Activated CD4-positive, alpha-beta memory T cell treated with anti-CD3 and anti-CD28 coated beads, Interleukin-2, amount 10 ng/mL, durations not matched to agents 7 days and 5 days (primary cell): ENCODE results near the gene RMRP. TPM values are rescaled to one million over a fixed set of nuclear protein-coding genes. Genes with fewer than 3 reads are reported as not detected.
"Not testable (repeated sequence)": the region's sequence is repeated elsewhere in the genome, so short reads cannot be mapped to it uniquely, and the experiment has no call there.

Experiments used
- CTCF ChIA-PET: fragments of 350-600 bp; sonication (Branson Sonifier 250); formaldehyde crosslinking; loops from one replicate; lab custom pipeline; 2021; ENCODE audit warnings: antibody characterized with exemption, inconsistent platforms; lab: Charles Lee
- POLR2A ChIA-PET: fragments of 350-600 bp; sonication (Branson Sonifier 250); formaldehyde crosslinking; loops from one replicate; lab custom pipeline; 2021; ENCODE audit warnings: antibody characterized with exemption; lab: Charles Lee
- DNase-seq: peaks from one replicate; pipeline ENCODE4 v3.0.0-alpha.2; 2020
- H3K27ac Mint-ChIP-seq: one replicate; pipeline ENCODE4 v1.8.0; 2021; ENCODE audit warnings: mild to moderate bottlenecking, mixed read lengths
- H3K27me3 Mint-ChIP-seq: one replicate; pipeline ENCODE4 v1.8.0; 2021; ENCODE audit warnings: mixed read lengths
- H3K36me3 Mint-ChIP-seq: one replicate; pipeline ENCODE4 v1.8.0; 2021; ENCODE audit warnings: low read depth, mixed read lengths
- H3K4me1 Mint-ChIP-seq: one replicate; pipeline ENCODE4 v1.8.0; 2021; ENCODE audit warnings: mixed read lengths
- H3K4me3 Mint-ChIP-seq: one replicate; pipeline ENCODE4 v1.8.0; 2021; ENCODE audit warnings: mild to moderate bottlenecking, mixed read lengths
- H3K9me3 Mint-ChIP-seq: one replicate; pipeline ENCODE4 v1.8.0; 2021; ENCODE audit warnings: mixed read lengths
- total RNA-seq, 2 experiments: library from RNA; stranded (reverse); gene quantifications; one replicate each; pipeline ENCODE4 v1.2.3, GENCODE V29; 2021

The RMRP gene
- total RNA-seq, 2 experiments from 2014 or later = 9,885 to 10,678 TPM

DNA sequence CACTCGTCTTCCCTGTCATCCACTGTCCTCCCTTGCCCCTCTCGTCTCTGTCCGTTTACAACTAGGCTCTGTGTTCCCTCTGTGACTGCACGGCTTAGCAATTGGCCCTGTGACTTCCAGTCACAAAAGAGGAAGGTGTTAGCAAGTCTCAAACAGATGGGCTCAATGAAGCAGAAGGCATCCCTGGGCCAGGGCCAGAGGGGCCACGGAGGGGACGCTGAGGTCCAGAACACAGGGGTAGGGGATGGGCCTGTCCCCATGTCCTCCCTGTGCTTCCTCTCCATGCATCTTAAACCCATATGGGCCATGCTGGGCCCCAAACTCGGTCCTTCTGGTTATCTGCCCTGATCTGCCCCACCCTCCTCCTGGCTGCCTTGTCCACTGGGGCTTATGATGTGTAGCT, 39.5 kb downstream of the RMRP start, which contains the start of gene CD72:
CD72 (minus strand) TSS at position 89 of the 403 bp plus-strand sequence. CDS start 110 bp downstream, outside the sequence.
- ChIA-PET CTCF (interaction anchor here (1.1 to 6.1 kb wide), 5 partner anchors 8 to 78 kb away, joined by 3 to 40 read pairs (median 19); partner anchors contain the start of genes CCDC107, RMRP and TESK1), POLR2A (interaction anchor here (1.0 to 6.4 kb wide), 3 partner anchors 13 to 43 kb away, joined by 3 to 100 read pairs (median 83); partner anchors contain the start of genes ARHGEF39, CCDC107, RMRP and SIT1)
- no peaks in the 10 kb centered on the region for H3K9me3 Mint-ChIP-seq
- H3K4me3 Mint-ChIP-seq = peak within 1 kb of the TSS; percentile 73
- no peak for DNase-seq
- peaks cover 3% of the 10 kb centered on the region for H3K27me3 Mint-ChIP-seq
- peaks cover 43% of the 10 kb centered on the region for H3K4me1 Mint-ChIP-seq
- peak within 1 kb of the TSS; percentile 70 for H3K27ac Mint-ChIP-seq
- peaks cover 2% of the 10 kb centered on the region for H3K36me3 Mint-ChIP-seq

DNA sequence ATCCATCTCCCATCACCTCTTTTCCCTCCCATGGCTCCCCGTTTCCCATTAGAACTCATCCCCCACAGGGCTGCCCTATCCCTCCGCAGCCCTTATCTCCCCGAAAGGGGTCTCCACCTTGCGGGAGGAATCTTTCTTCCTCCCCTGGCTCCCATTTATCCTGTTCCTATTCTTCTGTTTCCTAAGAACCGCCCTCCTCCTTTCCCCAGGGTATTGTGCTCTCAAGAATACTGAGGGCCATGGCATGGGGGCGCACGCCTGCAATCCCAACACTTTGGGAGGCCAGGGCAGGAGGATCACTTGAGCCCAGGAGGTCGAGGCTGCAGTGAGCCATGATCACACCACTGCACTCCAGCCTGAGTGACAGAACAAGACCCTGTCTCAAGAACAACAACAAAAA, 40.3 kb downstream of the RMRP start:
- POLR2A ChIA-PET = interaction anchor here (0.8 to 6.4 kb wide), 11 partner anchors 9 to 197 kb away, joined by 3 to 100 read pairs (median 6); partner anchors contain the start of genes ARHGEF39, CCDC107, CREB3 and HINT2

DNA sequence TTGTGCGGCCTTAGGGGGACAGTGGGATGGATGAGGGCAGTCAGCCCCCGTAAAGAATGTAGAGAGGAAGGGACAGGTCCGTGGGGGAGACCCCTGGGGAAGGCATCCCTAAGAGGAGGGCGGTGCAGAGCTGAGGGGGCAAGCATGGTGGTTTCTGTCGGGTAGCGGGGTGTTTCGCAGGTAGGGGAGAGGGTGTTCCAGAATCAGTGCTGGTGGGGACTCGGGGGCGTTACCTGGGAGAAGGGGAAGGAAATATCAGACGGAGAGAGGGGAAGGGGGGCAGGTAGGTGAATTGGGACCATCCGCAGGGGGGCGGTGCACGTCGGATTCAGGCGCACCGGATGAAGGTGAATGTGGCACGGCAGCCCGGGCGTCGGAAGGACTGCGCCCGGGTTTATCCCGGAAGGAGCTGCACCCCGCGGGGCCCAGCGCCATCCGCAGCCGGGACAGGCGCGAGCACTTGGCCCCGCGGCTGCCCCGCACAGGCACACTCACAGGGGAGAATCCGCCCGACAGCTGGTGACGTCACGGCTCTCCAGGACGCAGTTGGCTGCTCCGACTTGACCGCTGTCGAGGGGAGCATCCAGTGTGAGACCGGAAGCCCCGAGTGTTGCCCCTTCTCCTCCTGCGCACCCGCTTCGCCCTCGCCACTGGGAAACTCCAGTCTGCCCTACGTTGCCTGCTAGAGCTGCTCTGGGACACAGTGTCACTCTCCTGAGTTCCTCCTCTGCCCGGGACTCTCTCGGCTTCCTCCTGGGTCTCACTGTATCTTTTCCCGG, 40.9 kb downstream of the RMRP start:
- CTCF ChIA-PET = interaction anchor here (0.6 to 6.1 kb wide), 17 partner anchors 8 to 301 kb away, joined by 3 to 40 read pairs (median 5); partner anchors contain the start of genes ARHGEF39, CCDC107, CREB3 and RMRP
- H3K4me1 Mint-ChIP-seq = peaks cover 43% of the 10 kb centered on the region
- H3K36me3 Mint-ChIP-seq = peaks cover 2% of the 10 kb centered on the region
- peaks cover 3% of the 10 kb centered on the region for H3K27me3 Mint-ChIP-seq
- peak overlapping the region; percentile 42 for H3K27ac Mint-ChIP-seq
- POLR2A ChIA-PET = interaction anchor here (0.8 to 6.4 kb wide), 11 partner anchors 9 to 197 kb away, joined by 3 to 100 read pairs (median 6); partner anchors contain the start of genes ARHGEF39, CCDC107, CREB3 and HINT2
- H3K4me3 Mint-ChIP-seq = peak overlapping the region; percentile 73
- no peaks in the 10 kb centered on the region for H3K9me3 Mint-ChIP-seq
- DNase-seq = peak; percentile 74

More for the DNA sequence above, 40.3 kb downstream of the RMRP start:
- peaks cover 3% of the 10 kb centered on the region for H3K27me3 Mint-ChIP-seq
- CTCF ChIA-PET = interaction anchor here (0.6 to 6.1 kb wide), 14 partner anchors 8 to 115 kb away, joined by 3 to 40 read pairs (median 5); partner anchors contain the start of genes ARHGEF39, CCDC107, CREB3 and RMRP
- no peaks in the 10 kb centered on the region for H3K9me3 Mint-ChIP-seq
- peak overlapping the region; percentile 73 for H3K4me3 Mint-ChIP-seq
- H3K27ac Mint-ChIP-seq = peak overlapping the region; percentile 42
- H3K4me1 Mint-ChIP-seq = peaks cover 43% of the 10 kb centered on the region
- H3K36me3 Mint-ChIP-seq = peaks cover 2% of the 10 kb centered on the region
- DNase-seq = no peak

DNA sequence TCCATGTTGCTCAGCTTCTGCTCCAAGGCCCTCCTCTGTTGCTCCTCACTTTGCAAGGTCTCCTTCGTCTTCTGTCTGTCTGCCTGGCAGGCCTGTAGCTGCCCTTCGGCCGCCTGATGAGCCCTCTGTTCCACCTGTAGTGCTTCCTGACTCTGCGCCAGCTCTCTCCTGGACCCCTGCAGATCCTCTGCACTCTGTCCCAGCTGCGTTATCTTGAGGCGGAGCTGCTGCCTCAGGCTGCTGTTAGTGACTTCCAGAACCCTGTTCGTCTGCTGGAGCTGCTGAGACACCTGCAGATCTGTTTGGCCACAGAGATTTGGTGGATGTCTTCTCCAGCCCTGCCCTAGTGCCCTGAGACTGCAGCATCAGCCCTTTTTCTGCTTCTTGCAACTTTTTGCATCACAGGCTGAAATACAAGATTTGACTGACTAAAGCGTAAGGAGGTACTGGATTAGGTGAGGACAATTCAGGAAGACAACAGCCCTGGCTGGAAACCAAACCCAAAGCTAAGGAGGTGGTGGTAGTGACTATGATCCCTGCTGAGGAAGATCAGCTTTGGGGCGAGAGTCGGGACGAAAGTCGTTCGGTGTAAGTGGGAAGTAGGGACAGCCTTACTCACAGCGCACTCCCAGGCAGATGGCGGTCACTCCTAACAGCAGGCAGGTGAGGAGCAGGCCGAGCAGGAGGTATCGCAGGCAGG, 41.7 kb downstream of the RMRP start:
- ChIA-PET POLR2A (interaction anchor here (0.7 to 6.4 kb wide), 10 partner anchors 8 to 544 kb away, joined by 3 to 100 read pairs (median 6); partner anchors contain the start of genes ARHGEF39, CCDC107, CREB3 and HINT2), CTCF (interaction anchor here (1.3 to 6.1 kb wide), 10 partner anchors 11 to 116 kb away, joined by 4 to 40 read pairs (median 16); partner anchors contain the start of genes ARHGEF39, CCDC107, CREB3 and RMRP)
- Mint-ChIP-seq H3K36me3 (peaks cover 2% of the 10 kb centered on the region), H3K27me3 (peaks cover 3% of the 10 kb centered on the region), H3K4me1 (peaks cover 47% of the 10 kb centered on the region), H3K9me3 (no peaks in the 10 kb centered on the region), H3K4me3 (peak overlapping the region; percentile 73), H3K27ac (peak overlapping the region; percentile 55)
- no peak for DNase-seq

DNA sequence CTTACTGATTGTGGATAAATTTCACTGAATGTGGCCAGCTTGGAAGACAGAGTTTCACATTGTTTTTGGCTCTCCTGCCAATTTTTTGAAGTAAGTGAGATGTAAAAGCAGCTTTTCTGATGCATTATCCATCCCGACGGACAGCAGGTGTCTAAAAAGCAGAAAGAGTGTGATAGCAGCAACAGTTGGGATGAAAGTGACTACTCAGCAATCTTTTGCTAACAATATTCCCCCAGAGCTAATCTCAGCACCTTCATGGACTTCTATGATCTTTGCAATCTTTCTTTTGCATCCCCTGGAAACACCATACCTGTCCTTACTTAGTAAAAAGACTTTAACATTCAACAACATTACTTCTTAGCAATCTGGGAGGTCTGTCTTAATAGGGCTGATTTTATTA, 45.0 kb downstream of the RMRP start:
- no peak for DNase-seq
- Mint-ChIP-seq H3K27ac (no peak overlapping the region), H3K36me3 (peaks cover 16% of the 10 kb centered on the region), H3K27me3 (peaks cover 3% of the 10 kb centered on the region), H3K9me3 (no peaks in the 10 kb centered on the region), H3K4me3 (no peak overlapping the region), H3K4me1 (peaks cover 22% of the 10 kb centered on the region)
- ChIA-PET POLR2A (interaction anchor here (2.1 kb wide), 1 partner anchor 45 kb away, joined by 14 read pairs; the partner anchor contains the start of genes CCDC107 and RMRP), CTCF (interaction anchor here (1.5 to 5.4 kb wide), 7 partner anchors 8 to 269 kb away, joined by 3 to 51 read pairs (median 7); no protein-coding TSS in a partner anchor)

DNA sequence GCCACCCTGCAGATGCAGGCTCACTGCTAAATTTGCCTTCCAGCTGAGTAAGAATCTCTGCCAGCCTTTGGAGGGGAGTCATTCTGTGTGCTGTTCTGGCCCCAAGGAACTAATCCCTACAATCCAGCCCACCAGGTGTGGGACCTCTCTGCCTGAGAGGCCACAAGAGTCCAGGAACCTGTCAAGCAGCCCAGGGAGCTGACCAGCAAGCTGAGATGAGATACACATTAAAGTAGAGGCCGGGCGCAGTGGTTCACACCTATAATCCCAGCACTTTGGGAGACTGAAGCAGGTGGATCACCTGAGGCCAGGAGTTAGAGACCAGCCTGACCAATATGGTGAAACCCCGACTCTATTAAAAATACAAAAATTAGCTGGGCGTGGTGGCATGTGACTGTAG, 45.8 kb downstream of the RMRP start:
- not testable (repeated sequence) for H3K27ac Mint-ChIP-seq, H3K4me3 Mint-ChIP-seq, H3K9me3 Mint-ChIP-seq, DNase-seq, H3K27me3 Mint-ChIP-seq
- POLR2A ChIA-PET = interaction anchor here (1.5 to 2.6 kb wide), 4 partner anchors 35 to 53 kb away, joined by 4 to 16 read pairs (median 12); partner anchors contain the start of genes ARHGEF39, CCDC107, RMRP and SIT1
- Mint-ChIP-seq H3K36me3 (peaks cover 24% of the 10 kb centered on the region), H3K4me1 (peaks cover 16% of the 10 kb centered on the region)
- CTCF ChIA-PET = interaction anchor here (0.6 to 5.4 kb wide), 19 partner anchors 8 to 270 kb away, joined by 3 to 51 read pairs (median 7); partner anchors contain the start of genes ARHGEF39, CCDC107, RMRP and TPM2

DNA sequence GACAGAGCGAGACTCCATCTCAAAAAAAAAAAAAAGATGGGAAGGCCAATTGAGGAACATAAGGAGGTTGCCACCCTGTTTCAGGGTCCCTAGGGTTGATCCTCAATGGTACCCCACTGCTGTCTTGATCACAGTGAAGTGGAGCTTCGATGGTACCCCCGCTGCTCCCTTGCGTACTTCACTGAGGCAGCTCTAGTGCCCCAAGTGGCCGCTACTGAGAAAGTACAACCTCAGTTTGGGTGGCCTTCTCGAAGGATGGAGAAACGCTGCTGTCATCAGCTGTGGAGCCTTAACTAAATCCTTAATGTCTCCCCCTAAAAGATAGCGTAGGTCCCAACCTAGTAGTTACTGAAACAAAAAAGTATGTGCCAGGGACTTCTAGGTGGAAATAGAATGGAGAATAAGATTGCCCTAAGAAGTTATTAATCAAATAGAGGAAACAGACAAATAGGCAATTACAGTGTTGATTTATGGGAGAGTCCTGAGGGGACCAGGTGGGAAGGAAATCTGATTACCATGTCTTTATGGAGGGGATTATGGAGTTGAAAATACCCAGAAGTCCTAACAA, 46.5 kb downstream of the RMRP start:
- Mint-ChIP-seq H3K9me3 (no peaks in the 10 kb centered on the region), H3K36me3 (peaks cover 27% of the 10 kb centered on the region), H3K4me1 (peaks cover 16% of the 10 kb centered on the region), H3K27ac (no peak overlapping the region), H3K27me3 (peaks cover 3% of the 10 kb centered on the region), H3K4me3 (no peak overlapping the region)
- POLR2A ChIA-PET = interaction anchor here (1.5 to 2.6 kb wide), 4 partner anchors 36 to 53 kb away, joined by 4 to 16 read pairs (median 12); partner anchors contain the start of genes ARHGEF39, CCDC107, RMRP and SIT1
- DNase-seq = peak; percentile 61
- CTCF ChIA-PET = interaction anchor here (0.6 to 5.4 kb wide), 29 partner anchors 9 to 1601 kb away, joined by 3 to 51 read pairs (median 4); partner anchors contain the start of genes ARHGEF39, CCDC107, RMRP and TPM2

DNA sequence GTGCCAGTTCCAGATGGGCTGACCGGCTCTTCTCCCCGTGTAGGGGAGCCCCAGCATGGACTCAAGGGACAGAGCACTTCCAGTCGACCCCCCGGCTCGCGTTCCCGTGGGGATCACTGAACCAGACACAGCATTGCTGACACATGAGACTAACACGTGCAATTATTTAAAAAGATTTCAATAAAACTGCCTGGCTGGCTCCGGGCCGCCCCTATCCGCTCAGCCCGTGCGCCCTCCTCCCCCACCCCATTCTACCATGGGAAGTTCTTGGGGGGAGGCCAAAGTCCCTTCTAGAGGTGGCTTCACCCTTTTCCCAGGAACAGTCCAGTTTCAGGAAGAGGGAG, 48.0 kb downstream of the RMRP start:
- H3K9me3 Mint-ChIP-seq = no peaks in the 10 kb centered on the region
- no peak for DNase-seq
- POLR2A ChIA-PET = no interaction called here
- no peak overlapping the region for H3K4me3 Mint-ChIP-seq
- no peak overlapping the region for H3K27ac Mint-ChIP-seq
- CTCF ChIA-PET = interaction anchor here (0.9 to 4.2 kb wide), 4 partner anchors 8 to 87 kb away, joined by 3 to 37 read pairs (median 9); partner anchors contain the start of gene CD72
- peaks cover 18% of the 10 kb centered on the region for H3K4me1 Mint-ChIP-seq
- peaks cover 26% of the 10 kb centered on the region for H3K36me3 Mint-ChIP-seq
- peaks cover 3% of the 10 kb centered on the region for H3K27me3 Mint-ChIP-seq

DNA sequence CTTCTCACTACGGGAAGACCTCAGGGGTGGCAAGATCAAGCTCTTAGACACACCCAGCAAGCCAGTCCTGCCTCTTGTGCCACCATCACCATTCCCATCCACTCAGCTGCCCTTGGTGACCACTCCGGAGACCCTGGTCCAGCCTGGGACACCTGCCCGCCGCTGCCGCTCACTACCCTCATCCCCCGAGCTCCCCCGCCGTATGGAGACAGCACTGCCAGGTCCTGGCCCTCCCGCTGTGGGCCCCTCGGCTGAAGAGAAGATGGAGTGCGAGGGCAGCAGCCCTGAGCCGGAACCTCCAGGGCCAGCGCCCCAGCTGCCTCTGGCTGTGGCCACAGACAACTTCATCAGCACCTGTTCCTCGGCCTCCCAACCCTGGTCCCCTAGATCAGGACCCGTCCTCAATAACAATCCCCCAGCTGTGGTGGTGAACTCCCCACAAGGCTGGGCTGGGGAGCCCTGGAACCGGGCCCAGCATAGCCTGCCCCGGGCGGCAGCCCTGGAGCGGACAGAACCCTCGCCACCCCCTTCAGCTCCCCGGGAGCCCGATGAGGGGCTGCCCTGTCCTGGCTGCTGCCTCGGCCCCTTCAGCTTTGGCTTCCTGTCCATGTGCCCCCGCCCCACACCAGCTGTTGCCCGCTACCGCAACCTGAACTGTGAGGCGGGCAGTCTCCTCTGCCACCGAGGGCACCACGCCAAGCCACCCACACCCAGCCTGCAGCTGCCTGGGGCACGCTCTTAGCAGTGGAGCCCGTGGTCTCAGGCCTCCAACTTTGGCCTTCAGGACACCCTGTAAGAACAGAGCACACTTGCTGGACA, 48.6 kb downstream of the RMRP start:
- H3K4me1 Mint-ChIP-seq = peaks cover 22% of the 10 kb centered on the region
- POLR2A ChIA-PET = interaction anchor here (1.5 to 1.7 kb wide), 2 partner anchors 7 to 37 kb away, joined by 5 to 6 read pairs; no protein-coding TSS in a partner anchor
- no peak overlapping the region for H3K4me3 Mint-ChIP-seq
- H3K36me3 Mint-ChIP-seq = peaks cover 26% of the 10 kb centered on the region
- H3K27ac Mint-ChIP-seq = no peak overlapping the region
- H3K9me3 Mint-ChIP-seq = no peaks in the 10 kb centered on the region
- CTCF ChIA-PET = interaction anchor here (0.6 to 1.4 kb wide), 5 partner anchors 9 to 122 kb away, joined by 3 to 5 read pairs (median 3); partner anchors contain the start of genes CD72, CREB3 and TLN1
- H3K27me3 Mint-ChIP-seq = peaks cover 2% of the 10 kb centered on the region
- DNase-seq = no peak

DNA sequence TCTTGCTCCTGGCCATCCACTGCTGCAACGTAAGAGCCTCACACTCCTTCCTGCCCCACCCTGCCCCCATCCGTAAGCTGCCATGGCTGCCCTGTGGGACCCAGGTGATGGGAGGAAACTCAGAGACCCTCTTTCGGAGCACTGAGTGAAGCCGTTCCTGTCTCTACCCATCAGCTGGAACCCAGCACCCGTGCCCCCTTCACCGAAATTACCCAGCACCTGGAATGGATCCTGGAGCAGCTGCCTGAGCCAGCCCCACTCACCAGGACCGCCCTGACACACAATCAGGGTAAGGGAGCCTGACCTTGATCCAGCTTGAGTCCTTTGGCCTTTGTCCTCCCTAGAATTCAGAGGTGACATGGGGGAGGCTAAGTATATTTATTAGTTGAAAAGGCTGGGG, 49.6 kb downstream of the RMRP start:
- ChIA-PET CTCF (interaction anchor here (0.6 to 1.5 kb wide), 10 partner anchors 11 to 140 kb away, joined by 3 to 5 read pairs (median 3); partner anchors contain the start of genes CREB3 and TLN1), POLR2A (interaction anchor here (1.5 to 1.7 kb wide), 2 partner anchors 8 to 38 kb away, joined by 5 to 6 read pairs; no protein-coding TSS in a partner anchor)
- no peak for DNase-seq
- Mint-ChIP-seq H3K9me3 (no peaks in the 10 kb centered on the region), H3K4me1 (peaks cover 31% of the 10 kb centered on the region), H3K27ac (no peak overlapping the region), H3K36me3 (peaks cover 26% of the 10 kb centered on the region), H3K27me3 (no peaks in the 10 kb centered on the region), H3K4me3 (no peak overlapping the region)
